ENCODE measurements around the gene KCNC2.

GRCh38 chr12:75101781-75102180, 107.9 kb downstream of the KCNC2 start:
- TF ChIP-seq ZNF384 (IDR thresholded peaks at IDR 0.05) (no peak), SUZ12 (IDR thresholded peaks at IDR 0.05) (no peak), BHLHE40 (IDR thresholded peaks at IDR 0.05; ENCODE audit: borderline replicate concordance) (no peak), TARDBP (IDR thresholded peaks at IDR 0.05) (no peak), HDGF (IDR thresholded peaks at IDR 0.05; ENCODE audit: borderline replicate concordance) (no peak), FOXM1 (IDR thresholded peaks at IDR 0.05; ENCODE audit: borderline replicate concordance) (no peak), L3MBTL2 (conservative IDR thresholded peaks at IDR 0.05) (no peak), SP1 (IDR thresholded peaks at IDR 0.05) (no peak), NFRKB (IDR thresholded peaks at IDR 0.05) (no peak), FOXA1 (IDR thresholded peaks at IDR 0.05) (no peak)

Data from HEK293T (cell line).